NCI-H226 (cell line): ENCODE results near the gene EPHX1.
"Not testable (repeated sequence)": the region's sequence is repeated elsewhere in the genome, so short reads cannot be mapped to it uniquely, and the experiment has no call there.

Experiments used
- DNase-seq: peaks from one replicate; pipeline ENCODE4 v3.0.0-alpha.2; 2015

EPHX1 gene

DNA sequence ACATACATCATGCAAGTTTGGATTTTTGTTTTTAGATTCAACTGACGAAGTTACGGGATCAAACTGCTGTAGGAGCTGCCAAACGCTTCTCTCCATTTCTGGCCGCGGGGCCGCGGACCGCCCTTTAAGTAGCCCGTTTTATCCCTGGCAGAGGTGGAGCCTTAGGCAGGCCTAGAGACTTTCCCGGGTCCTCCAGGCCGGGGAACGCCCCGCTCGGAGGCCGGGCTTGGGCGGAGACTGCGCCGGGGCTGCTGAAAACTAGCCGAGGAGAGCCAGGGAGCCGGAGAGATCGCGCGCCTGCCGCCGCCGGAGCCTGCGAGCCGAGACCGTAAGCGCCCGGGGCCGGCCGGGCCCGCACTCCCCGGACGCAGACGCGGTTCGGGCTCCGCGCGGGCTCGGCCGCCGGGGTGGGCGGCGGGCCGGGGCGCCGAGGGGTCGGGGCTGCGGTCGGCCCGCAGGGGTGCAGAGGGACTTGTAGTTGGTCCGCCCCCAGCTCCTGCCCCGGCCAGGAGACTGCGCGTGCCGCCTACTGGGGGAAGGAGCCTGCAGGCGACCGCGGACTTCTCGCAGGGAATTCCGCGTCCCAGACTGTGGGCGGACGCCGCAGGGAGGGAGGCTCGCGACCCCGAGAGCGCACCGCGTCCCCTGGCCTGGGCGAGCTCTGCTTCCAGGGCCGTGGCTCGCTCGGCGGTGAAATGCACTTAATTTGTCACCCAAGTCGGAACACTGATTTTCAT lies at the start of gene EPHX1:
Gene EPHX1, plus strand, starts transcription at position 283 of the 737 bp plus-strand sequence. CDS start 18,606 bp downstream, outside the sequence.
- peak; percentile 78 for DNase-seq

DNA sequence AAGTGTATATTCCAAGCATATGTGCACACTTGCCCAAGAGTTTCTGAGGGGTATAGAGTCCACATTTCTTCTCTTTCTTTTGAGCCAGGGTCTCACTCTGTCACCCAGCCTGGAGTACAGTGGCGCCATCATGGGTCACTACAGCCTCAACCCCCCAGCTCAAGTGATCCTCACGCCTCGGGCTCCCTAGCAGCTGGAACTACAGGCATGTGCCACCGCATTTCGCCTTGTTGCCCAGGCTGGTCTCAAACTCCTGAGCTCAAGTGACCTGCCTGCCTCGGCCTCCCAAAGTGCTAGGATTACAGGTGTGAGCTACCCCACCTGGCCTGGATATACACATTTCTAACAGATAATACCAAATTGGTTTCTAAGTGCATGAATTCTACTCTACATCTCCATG lies 49.4 kb upstream of the EPHX1 start:
- DNase-seq = no peak

DNA sequence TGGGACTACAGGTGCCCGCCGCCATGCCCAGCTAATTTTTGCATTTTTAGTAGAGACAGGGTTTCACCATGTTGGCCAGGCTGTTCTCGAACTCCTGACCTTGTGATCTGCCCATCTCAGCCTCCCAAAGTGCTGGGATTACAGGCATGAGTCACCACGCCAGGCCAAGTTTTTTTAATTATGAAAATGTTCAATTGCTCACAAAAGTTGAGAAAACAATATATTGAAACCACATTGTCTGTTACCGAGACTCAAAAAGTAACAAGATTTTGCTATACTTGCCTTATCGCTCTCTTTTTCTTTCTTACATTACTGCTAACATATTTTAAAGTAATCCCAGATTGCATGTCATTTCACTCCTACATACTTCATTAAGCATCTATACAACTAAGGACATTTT lies 48.5 kb upstream of the EPHX1 start:
- not testable (repeated sequence) for DNase-seq

DNA sequence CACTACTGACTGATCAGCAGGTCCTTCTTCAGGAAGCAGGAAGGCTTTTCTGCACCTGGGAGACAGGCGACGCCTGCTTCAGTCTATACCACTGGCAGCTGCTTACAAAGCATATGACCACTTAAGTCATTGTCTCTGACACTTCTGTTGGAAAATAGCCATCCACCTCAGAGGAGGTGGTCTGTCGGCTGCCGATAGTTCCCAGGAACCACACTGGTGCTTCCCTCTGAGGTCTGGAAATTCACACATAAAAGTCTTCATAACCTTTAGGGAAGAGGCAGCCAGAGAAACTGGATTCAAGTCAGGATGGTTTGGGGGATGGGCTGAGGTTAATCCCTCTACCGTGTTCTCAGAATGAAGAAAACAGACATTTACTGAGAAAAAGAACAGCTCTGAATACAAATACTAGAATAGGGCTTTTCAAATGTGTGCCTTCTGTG lies 47.9 kb upstream of the EPHX1 start:
- DNase-seq = no peak

DNA sequence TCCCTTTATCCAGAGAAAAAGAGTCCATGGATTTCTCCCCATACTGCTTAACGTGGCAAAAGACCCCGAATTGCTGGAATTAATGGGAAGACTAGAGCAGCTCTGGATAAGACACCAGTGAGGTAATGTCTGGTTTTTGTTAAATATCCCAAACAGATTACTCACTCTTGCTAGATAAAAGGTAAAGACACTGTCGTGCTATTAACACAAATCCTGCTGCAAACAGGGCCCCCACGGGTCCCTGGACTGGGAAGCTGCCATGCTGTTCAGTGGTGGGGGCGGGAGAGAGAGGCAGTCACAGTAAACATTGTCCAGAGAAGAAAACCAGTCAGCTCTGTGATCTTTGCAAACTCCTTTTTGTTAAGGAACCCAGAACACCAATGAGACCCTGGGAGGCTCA lies 47.5 kb upstream of the EPHX1 start:
- no peak for DNase-seq

DNA sequence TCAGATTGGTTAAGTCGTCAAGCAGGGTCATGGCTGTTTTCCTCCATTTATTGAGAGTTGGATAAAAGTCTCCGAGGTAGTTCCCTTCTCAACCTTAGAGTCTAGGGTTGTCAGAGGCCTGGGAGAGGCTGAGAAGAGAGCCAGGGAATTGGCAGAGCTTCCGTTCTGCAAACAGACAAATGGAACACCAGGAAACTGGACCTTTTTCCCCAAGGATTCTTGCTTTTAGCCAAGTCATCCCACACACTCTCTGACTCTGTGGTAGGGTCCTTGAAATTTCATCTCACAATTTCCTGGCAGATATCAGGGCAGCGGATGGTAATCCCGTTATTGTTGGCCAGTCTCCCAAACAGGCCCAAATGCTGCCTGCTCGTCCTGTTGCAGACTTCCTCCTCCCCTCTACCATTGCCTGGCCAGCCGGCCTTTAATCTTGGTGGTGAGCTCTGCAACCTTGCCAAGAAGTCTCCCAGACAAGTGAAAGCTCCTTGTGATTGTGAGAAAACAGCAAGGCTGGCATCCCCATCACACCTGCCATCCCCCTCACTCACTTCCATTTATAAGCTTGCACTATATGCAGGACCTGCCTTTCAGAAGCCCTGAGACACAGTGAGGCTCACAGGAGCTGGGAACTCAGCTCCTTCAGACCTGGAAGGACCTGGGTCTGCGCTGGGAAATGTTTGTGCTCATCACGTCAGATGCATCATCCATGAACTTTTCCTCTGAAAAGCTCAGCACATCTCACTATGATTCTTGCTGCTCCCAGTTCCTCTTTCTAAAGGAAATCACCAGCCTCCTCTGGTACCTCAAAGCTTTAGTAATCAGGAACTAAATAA lies 46.0 kb upstream of the EPHX1 start:
- DNase-seq = peak; percentile 60

DNA sequence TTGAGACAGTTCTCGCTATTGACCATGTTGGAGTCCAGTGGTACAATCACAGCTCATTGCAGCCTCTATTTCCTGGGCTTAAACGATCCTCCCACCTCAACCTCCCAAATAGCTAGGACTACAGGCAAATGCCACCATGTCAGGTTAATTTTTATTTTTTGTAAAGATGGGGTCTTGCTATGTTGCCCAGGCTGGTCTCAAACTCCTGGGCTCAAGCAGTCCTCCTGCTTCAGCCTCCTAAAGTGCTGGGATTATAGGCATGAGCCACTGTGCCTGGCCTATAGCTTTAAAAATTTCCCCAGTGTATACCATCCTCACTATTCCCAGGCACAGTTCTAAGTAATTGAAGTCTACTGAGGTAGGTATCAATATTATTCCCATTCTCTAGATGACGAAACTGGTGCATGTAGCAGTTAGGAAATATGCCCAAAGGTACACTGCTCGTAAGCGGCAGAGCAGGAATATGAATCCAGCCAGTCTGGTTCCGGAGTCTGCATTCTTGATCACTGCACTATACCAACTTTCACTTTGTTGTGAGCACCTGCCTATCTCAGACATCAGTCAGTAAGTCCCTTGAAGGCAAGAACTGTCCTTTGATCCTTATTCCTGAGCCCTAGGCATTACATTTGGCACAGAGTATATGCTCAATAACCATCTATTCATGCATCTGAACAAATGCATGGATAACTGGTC lies 43.8 kb upstream of the EPHX1 start:
- DNase-seq = no peak

DNA sequence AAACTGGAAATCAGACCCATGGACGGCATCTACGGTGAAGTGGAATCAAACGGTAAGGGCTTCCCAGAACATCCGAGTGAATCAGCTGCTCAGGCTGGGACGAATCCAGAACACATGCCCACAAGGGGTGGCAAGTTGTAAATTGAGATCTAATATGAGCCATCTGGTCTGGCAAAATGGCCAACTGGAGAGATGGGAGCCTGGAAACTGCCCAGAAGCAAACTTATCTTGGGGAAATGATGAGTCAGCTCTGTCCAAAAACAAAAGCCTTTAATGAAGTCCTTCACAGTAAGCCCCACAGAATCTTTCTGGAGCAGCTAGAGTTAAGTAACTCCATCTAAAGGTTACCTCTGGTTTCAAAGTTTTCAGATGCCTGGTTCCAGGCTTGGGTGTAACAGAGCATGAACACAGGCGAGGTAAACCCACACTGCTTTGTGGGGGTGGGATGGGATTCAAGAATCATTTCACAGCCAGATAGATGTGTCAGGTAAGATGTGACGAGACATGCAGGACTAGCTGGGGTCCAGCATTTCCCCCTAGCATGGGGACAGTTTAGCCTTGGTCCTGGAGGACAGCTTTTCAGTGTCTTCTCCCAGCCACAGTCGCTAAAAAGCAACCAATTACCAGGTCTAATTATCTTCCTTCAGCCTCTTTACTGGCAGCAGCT lies 42.8 kb upstream of the EPHX1 start:
- peak; percentile 70 for DNase-seq

DNA sequence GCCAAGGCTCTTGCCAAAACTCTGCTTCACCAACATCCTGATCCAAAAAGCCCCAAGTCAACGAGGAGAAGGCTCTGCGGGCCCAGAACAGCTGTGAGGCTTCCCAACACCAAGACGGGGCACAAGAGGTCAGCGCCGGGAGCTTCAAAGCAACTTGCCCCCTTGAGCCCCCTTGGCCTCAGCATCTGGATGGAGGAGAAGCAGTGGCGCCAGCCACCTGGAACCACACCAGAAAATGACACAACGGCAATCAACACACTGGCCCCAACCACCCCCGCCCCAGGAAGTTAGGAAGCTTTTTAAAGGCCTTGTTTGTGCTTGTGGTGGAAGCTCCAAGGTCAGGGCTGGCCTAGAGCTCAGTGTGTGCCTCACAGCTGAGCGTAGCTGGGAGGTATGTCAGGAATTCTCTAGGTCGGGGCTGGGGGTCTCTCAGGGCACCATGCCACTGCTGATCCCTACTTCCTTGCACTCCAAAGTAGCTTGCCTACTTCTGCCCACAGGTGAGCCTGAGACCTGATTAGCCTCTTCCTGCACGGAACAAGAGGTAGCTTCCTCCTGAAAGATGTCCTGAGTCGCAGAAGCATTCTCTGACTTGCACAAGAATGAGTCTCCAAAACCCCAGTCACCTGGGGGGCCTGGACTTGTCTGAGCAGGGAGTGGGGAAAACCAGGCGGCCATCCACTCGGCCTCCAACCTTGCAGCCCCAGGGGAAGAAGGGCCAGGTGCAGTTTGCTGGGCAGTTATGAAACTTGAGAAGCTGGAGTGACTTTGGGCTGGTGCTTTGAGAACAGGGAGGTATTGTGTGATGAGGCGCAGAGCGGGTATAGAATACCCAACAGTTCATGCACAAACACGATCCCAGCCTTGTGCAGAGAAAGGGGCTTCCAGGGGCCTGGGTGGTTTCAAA lies 42.0 kb upstream of the EPHX1 start:
- no peak for DNase-seq

DNA sequence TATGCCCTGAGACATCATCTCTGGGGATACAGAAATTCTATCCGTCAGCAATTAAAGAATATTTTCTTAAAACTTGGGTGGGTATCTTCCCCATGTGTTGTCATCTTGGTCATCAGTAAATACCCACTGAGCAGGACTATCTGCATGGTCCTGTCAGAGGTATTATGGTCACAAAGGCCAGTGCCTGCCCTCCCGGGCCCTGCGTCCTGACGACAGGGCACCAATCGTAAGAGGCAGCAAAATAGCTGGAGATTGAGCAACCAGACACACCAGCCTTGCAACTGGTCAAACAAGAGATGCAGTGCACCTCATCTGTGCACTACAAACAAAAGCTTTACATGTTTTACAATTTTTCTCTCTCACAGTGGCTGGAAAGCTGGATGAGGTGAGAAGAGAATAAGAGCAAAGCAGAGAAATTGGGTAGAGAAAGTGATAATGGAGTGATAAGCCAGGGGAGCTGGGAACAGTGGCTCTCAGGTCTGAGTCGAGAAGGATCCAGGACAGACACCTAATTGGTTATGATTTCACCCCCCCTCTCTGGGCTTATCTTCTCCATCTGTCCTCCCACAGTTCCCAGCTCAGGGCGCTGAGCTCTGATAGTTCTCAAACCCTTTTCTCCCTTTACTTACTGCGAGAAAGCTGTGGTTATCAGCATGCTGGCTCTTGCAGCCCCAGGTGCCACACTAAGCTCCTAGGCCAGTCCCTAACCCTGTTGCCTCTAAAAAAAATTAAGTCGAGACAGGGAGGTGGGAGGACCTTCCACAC lies 41.1 kb upstream of the EPHX1 start:
- DNase-seq = no peak

DNA sequence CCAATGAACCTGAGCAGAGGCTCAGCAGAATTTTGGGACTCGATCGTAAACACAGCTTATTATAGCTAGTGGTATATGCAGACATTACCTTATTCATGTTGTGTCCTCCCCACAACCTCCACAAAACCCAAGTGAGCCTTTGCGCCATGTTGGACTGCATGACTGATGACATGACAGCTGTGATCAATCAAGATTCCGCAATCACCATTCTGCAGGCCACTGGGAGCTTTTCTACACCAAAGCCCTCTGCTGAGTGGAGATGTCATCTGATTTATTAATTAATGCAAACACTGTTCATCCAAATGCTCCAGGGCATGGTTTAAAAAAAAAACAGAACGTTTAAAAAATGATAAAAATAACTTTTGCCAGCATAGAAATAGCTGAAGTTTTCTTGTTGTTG lies 40.2 kb upstream of the EPHX1 start:
- no peak for DNase-seq

DNA sequence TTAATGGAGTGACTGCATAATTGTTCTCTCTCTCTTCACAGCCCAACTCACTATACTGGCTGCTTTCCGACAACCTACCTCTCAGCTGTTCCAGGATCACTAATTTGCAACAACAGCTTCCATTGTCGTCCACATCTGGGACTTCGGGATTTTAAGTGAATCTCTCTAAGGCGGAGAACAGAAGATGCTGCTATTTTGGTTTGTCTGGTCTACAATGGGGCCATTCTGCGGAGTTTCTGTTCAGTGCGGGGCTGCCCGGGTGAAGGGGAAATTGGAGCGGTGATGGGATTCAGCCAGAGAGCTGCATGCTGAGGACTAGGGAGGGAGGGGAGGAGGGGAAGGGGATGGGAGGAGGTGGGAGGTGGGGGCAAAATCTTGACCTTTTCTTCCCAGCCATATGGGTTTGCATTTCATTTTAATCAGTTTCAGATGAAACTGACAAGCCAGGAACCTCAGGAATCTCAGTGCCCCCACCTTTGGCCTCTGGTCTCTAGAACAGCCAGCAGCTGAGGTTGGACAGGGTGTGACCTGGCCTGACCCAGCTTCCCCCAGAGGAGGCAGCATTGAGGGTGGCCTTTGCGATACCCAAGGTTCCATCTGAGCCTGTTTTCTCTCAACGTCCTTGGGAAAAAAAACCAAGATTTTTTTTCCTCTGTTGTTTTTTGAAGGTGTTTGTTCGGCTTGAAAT lies 39.2 kb upstream of the EPHX1 start:
- no peak for DNase-seq

DNA sequence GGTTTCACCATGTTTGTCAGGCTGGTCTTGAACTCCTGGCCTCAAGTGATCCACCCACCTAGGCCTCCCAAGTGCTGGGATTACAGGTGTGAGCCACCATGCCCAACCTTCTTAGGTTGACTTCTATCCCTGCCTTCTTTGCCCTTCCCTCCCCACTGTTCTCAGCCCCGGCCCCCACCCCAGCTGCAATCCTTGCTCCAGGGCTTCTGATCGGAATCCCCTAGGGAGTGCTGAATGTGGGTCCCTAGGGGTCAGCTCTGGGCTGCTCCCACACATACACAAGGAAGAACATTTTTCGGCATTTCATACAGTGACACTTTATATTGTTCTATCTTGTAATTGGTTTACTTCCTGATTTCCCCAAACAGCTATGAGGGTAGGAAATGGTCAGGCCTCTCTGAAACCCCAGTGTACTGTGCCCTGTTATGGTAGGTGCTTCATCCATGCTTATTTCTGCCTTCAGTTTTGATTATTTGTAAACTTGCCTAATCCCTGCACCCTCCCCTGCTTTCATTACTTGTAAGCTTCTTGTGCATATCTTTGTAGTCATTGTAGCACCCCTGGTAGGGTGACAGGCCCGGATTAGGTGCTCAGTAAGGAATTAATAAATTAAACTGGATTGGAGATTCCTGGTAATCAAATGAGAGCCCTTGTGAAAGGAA lies 38.1 kb upstream of the EPHX1 start:
- no peak for DNase-seq

DNA sequence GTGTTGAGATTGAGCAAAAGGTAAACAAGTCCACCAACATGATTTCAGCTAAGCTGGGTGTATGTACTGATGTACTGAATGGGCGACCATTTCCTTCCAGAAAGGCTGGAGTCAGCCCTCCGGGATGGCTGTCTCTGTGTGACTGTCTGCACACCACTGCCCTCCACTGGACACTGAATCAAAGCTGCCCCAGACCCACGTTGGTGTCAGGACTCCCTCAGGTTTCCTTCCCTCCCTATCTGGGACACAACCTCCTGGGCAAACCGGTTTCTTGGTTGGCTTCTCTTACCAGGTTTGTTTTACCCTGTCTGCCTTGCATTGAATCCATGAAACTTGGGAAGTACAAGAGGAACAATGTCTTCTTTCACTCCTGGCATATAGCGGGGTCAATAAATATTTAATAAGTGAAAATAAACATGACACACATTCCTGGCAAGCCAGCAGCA lies 37.6 kb upstream of the EPHX1 start:
- DNase-seq = peak; percentile 55

DNA sequence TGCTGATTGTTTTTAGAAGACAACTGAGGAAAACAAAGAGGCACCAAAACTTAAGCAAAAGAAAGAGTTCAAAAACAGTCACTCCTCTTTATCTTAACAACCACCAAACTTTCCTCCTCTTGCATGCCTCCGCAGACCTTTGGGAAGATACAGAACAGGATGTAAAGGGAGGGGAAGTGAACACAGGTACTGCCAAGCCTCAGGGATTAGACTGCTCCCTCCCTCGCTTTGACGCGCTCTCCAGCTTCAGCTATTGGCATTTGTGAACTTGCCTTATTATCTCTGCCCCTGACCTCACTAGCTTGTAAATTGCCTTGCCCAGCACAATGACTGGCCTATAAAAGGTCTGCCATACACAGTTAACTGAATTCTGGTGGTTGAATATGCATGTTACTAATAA lies 37.1 kb upstream of the EPHX1 start:
- peak; percentile 75 for DNase-seq

DNA sequence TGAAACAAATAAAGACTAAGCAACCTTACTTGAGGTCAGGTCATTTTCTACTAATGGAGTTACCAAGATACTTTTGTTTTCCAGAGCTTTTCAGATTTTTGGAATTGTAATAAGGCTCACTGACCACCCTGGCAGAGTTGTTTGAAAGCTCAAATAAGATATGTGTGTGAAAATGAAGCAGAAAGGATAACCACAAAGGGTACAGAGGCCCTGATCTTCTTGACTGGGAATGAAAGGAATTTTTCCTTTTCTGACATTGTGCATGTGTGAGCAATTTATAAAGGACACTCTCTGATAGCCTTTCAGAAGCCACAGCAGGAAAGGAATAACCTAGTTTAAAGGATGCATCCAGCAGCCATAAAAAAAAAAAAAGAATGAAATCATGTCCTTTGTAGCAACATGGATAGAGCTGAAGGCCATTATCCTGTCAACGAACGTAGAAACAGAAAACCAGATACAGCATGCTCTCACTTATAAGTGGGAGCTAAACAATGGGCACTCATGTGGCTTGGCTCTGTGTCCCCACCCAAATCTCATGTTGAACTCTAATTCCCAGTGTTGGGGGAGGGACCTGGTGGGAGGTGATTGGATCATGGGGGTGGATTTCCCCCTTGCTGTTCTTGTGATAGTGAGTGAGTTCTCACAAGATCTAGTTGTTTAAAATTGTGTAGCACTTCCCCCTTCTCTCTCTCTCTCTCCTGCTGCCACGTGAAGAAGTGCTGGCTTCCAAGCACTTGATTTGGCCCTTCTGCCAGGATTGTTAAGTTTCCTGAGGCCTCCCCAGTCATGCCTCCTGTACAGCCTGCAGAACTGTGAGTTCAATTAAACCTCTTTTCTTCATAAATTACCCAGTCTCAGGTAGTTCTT lies 35.4 kb upstream of the EPHX1 start:
- DNase-seq = peak; percentile 12

DNA sequence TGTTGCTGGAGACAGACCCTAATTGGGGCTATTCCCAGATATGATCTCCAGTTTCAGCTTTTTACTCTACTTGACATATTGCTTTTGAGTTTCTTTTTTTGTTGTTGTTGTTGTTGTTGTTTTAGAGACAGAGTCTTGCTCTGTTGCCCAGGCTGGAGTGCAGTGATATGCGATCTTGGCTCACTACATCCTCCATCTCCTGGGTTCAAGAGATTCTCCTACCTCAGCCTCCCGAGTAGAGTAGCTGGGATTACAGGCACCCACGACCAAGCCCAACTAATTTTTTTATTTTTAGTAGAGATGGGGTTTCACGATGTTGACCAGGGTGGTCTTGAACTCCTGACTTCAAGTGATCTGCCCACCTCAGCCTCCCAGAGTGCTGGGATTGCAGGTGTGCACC lies 33.6 kb upstream of the EPHX1 start:
- no peak for DNase-seq

DNA sequence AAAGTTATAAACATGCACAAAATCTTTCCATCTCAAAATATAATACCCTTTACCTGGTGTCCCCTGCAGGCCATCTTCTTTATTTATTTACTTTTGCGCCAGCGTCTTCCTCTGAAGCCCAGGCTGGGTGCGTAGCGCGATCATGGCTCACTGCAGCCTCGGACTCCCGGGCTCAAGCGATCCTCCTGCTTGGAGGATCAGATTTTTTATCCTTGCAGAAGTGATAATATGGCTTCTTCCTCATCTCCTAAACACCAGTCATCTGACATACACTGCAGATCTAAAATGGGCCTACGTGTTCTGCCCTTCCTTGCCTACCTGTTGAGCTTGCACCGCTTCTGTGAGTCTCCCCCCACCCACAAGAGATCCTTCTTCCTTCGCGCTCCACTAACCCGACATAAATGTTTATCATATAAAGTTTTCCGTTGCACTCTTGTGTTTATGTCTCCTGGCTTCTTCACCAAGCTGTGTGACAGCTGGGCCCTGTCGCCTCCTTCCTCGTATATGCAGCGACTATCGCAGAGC lies 32.8 kb upstream of the EPHX1 start:
- DNase-seq = no peak
